ENCODE data around the gene S100Z.
A peak's percentile ranks its signal among the peaks of the same experiment; 100 is the strongest.
"Not testable (repeated sequence)": the region's sequence is repeated elsewhere in the genome, so short reads cannot be mapped to it uniquely, and the experiment has no call there.

S100Z gene

GRCh38 chr5:76851728-76852369 is 2.0 kb downstream of the S100Z start:
- H3K27me3 ChIP-seq (replicated peaks): no peaks in the 10 kb centered on the region
- H3K36me3 ChIP-seq (replicated peaks): no peaks in the 10 kb centered on the region
- no peak overlapping the region for H3K27ac ChIP-seq
- H3K4me3 ChIP-seq (ENCODE audit: low read depth, low read length): no peak overlapping the region
- in situ Hi-C loops (cut with HindIII; ENCODE audit: low pct_ligation_motif_present, low sequenced_read_pairs): no loop called here
- TF ChIP-seq CTCF (IDR thresholded peaks at IDR 0.05; ENCODE audit: low read depth, low read length, missing control alignments): no peak
- no peak for DNase-seq

GRCh38 chr5:76852772-76853171 is 3.0 kb downstream of the S100Z start:
- H3K36me3 ChIP-seq (replicated peaks): no peaks in the 10 kb centered on the region
- in situ Hi-C loops (cut with HindIII; ENCODE audit: low pct_ligation_motif_present, low sequenced_read_pairs): no loop called here
- no peak for TF ChIP-seq CTCF (IDR thresholded peaks at IDR 0.05; ENCODE audit: low read depth, low read length, missing control alignments)
- H3K4me3 ChIP-seq (ENCODE audit: low read depth, low read length): no peak overlapping the region
- DNase-seq: no peak
- peak overlapping the region; percentile 33 for H3K27ac ChIP-seq
- H3K27me3 ChIP-seq (replicated peaks): no peaks in the 10 kb centered on the region

DNA sequence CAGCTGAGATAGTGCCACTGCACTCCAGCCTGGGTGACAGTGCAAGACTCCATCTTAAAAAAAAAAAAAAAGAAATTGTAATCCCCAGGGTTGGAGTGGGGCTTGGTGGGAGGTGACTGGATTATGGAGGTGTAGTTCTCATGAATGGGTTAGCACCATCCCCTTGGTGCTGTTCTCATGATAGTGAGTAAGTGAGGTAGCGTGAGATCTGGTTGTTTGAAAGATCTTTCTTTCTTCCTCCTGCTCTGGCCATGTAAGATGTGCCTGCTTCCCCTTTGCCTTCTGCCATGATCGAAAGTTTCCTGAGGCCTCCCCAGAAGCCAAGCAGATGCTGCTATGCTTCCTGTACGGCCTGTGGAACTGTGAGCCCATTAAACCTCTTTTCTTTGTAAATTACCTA is 3.9 kb downstream of the S100Z start:
- H3K4me3 ChIP-seq (ENCODE audit: low read depth, low read length); DNase-seq; H3K27ac ChIP-seq; H3K36me3 ChIP-seq (replicated peaks); H3K27me3 ChIP-seq (replicated peaks); in situ Hi-C loops (cut with HindIII; ENCODE audit: low pct_ligation_motif_present, low sequenced_read_pairs): not testable (repeated sequence)

- Histone ChIP-seq H3K27me3 (replicated peaks) (no peaks in the 10 kb centered on the region), H3K27ac (no peak overlapping the region), H3K36me3 (replicated peaks) (no peaks in the 10 kb centered on the region), H3K4me3 (ENCODE audit: low read depth, low read length) (no peak overlapping the region)
- no peak for DNase-seq
- no peak for TF ChIP-seq CTCF (IDR thresholded peaks at IDR 0.05; ENCODE audit: low read depth, low read length, missing control alignments)
- in situ Hi-C loops (cut with HindIII; ENCODE audit: low pct_ligation_motif_present, low sequenced_read_pairs): no loop called here
Observed at GRCh38 chr5:76854644-76855043, 4.8 kb downstream of the S100Z start.

DNA sequence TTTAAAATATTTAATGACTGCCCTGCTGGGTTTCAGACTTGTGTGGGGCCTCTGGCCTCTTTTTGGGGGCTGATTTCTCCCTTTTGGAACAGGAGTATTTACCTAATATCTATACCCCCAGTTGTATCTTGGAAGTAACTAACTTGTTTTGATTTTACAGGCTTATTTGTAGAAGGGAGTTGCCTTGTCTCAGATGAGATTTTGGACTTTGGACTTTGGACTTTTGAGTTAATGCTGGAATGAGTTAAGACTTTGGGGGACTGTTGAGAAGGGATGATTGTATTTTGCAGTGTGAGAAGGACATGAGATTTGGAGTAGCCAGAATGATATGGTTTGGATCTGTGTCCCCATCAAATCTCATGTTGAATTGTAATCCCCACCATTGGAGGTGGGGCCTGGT is 5.7 kb downstream of the S100Z start:
- DNase-seq; H3K36me3 ChIP-seq (replicated peaks); H3K27ac ChIP-seq; H3K4me3 ChIP-seq (ENCODE audit: low read depth, low read length); in situ Hi-C loops (cut with HindIII; ENCODE audit: low pct_ligation_motif_present, low sequenced_read_pairs); H3K27me3 ChIP-seq (replicated peaks): not testable (repeated sequence)

GRCh38 chr5:76855961-76856360 is 6.1 kb downstream of the S100Z start:
- H3K27ac ChIP-seq: no peak overlapping the region
- no peaks in the 10 kb centered on the region for H3K27me3 ChIP-seq (replicated peaks)
- H3K36me3 ChIP-seq (replicated peaks): no peaks in the 10 kb centered on the region
- no peak for DNase-seq
- no peak for TF ChIP-seq CTCF (IDR thresholded peaks at IDR 0.05; ENCODE audit: low read depth, low read length, missing control alignments)
- H3K4me3 ChIP-seq (ENCODE audit: low read depth, low read length): no peak overlapping the region
- in situ Hi-C loops (cut with HindIII; ENCODE audit: low pct_ligation_motif_present, low sequenced_read_pairs): no loop called here

- H3K36me3 ChIP-seq (replicated peaks); in situ Hi-C loops (cut with HindIII; ENCODE audit: low pct_ligation_motif_present, low sequenced_read_pairs); H3K4me3 ChIP-seq (ENCODE audit: low read depth, low read length); H3K27ac ChIP-seq; H3K27me3 ChIP-seq (replicated peaks); DNase-seq: not testable (repeated sequence)
Observed at GRCh38 chr5:76856800-76857199, 7.0 kb downstream of the S100Z start.

Measured in brain microvascular endothelial cell (primary cell).